Fibroblast of lung (primary cell): ENCODE measurements around the gene VSIG10L. TPM values are rescaled to one million over a fixed set of nuclear protein-coding genes. Genes with fewer than 3 reads are reported as not detected.

Experiments used
- DNase-seq, 2 donors: peaks; one replicate each; pipeline versions ENCODE4 v3.0.0 to v3.0.0-alpha.2; 2010; ENCODE audit warnings: low read depth in 2 of 2
- H2AFZ ChIP-seq: 2 replicates; pipeline ENCODE4 v1.5.1; 2012; ENCODE audit warnings: low read length, control low read depth, inconsistent platforms
- H3K27ac ChIP-seq: 2 replicates; pipeline ENCODE4 v1.5.1; 2011; ENCODE audit warnings: low read length, control low read depth; ENCODE audit not compliant: insufficient read depth
- H3K27me3 ChIP-seq: 2 replicates; pipeline ENCODE4 v1.5.1; 2011; ENCODE audit warnings: mild to moderate bottlenecking, low read length; ENCODE audit not compliant: control insufficient read depth, insufficient read depth
- H3K36me3 ChIP-seq: 2 replicates; pipeline ENCODE4 v1.5.1; 2011; ENCODE audit warnings: low read length; ENCODE audit not compliant: control insufficient read depth, insufficient read depth
- H3K4me1 ChIP-seq: 2 replicates; pipeline ENCODE4 v1.5.1; 2011; ENCODE audit warnings: low read length; ENCODE audit not compliant: control insufficient read depth, insufficient read depth; ENCODE audit errors: extremely low read depth
- H3K4me2 ChIP-seq: 2 replicates; pipeline ENCODE4 v1.5.1; 2011; ENCODE audit warnings: low read length, control low read depth; ENCODE audit not compliant: insufficient read depth; ENCODE audit errors: extremely low read depth
- H3K4me3 ChIP-seq, 4 experiments: fragments of 200-600 bp in 1 of 4; sonication (generic) in 1 of 4; replicated peaks in 1 of 4; 2 replicates each; pipeline ENCODE4 v1.5.1; 2011 to 2016; ENCODE audit warnings: low read length in 4 of 4, low read depth in 3 of 4, mild to moderate bottlenecking in 3 of 4, control low read depth in 2 of 4, inconsistent platforms in 1 of 4, mixed read lengths in 1 of 4; ENCODE audit not compliant: insufficient read depth in 1 of 4; ENCODE audit errors: control extremely low read depth in 1 of 4
- H3K79me2 ChIP-seq: 2 replicates; pipeline ENCODE4 v1.5.1; 2012; ENCODE audit warnings: mild to moderate bottlenecking, low read length, inconsistent platforms; ENCODE audit not compliant: control insufficient read depth, insufficient read depth
- H3K9ac ChIP-seq: 2 replicates; pipeline ENCODE4 v1.5.1; 2011; ENCODE audit warnings: mild to moderate bottlenecking, low read length, control low read depth; ENCODE audit not compliant: insufficient read depth
- H3K9me3 ChIP-seq: 2 replicates; pipeline ENCODE4 v1.5.1; 2012; ENCODE audit warnings: low read depth, low read length; ENCODE audit not compliant: control insufficient read depth, insufficient read depth
- H4K20me1 ChIP-seq: 2 replicates; pipeline ENCODE4 v1.5.1; 2011; ENCODE audit warnings: low read length; ENCODE audit not compliant: control insufficient read depth, insufficient read depth; ENCODE audit errors: extremely low read depth
- EZH2 ChIP-seq: IDR thresholded peaks from 2 replicates; pipeline ENCODE4 v1.5.1; 2012; ENCODE audit warnings: low read length, control low read depth, mild to moderate bottlenecking; ENCODE audit errors: missing control alignments
- polyA minus RNA-seq: library from RNA; depleted of rRNA, polyadenylated mRNA; stranded (reverse); fragments of >200 nt; gene quantifications from 2 replicates; pipeline ENCODE4 v1.2.3, GENCODE V29; 2011; ENCODE audit warnings: low replicate concordance
- polyA plus RNA-seq, 2 donors: library from polyadenylated mRNA; depleted of rRNA in 1 of 2; stranded (reverse) in 1 of 2; unstranded in 1 of 2; fragments of >200 nt; gene quantifications; 2 replicates each; pipeline ENCODE4 v1.2.1, GENCODE V29; 2011 to 2012; ENCODE audit warnings: missing spikeins in 1 of 2
- total RNA-seq: library from RNA; depleted of rRNA; stranded (reverse); fragments of >200 nt; gene quantifications from 2 replicates; pipeline ENCODE4 v1.2.1, GENCODE V29; 2014
- TF ChIP-seq, protein P1 (sequence below), 2 donors: IDR thresholded peaks in 1 of 2; conservative IDR thresholded peaks in 1 of 2; 1 replicate in 1 of 2; 2 replicates in 1 of 2; pipeline ENCODE4 v1.5.1; 2011 to 2012; ENCODE audit warnings: low read length in 2 of 2, control low read depth in 1 of 2, inconsistent platforms in 1 of 2, low read depth in 1 of 2, mild to moderate bottlenecking in 1 of 2

Gene VSIG10L
- total RNA-seq (0.26 and 0.33 TPM in 2 replicates), polyA plus RNA-seq (0.66 and 0.82 TPM in 2 replicates), polyA minus RNA-seq (0.31 TPM in 1 of 2 replicates, not detected in the other)
- 0.72 and 0.88 TPM in 2 replicates for polyA plus RNA-seq (2012)

DNA sequence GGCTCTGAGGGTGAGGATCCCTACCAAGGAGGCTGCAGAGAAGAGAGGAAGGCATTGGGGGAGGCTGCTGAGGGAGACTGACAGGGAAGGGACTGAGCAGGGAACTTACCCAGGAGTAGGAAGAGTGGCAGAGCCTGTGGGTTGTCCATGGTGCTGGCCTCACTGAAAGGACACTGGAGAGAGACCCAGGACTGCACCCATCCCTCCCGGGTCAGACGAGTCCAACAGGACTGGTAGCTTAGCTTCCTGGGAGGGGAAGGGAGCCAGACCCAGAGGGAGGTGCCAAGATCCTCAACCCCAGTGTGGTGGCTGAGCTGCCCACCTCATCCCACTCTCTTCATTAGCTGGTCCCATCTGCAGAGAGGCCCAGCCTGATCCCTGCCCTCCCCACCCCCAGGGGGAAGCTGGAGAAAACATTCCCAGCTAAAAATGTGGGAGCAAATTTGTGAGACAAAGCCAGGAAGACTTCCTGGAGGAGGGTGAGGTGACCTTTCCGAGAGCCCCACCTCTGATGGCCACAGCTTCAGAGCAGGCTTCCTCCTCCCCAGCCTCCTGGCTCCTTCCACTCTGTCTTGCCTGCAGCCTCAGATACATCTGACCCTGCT lies at the start of gene VSIG10L:
VSIG10L (minus strand) TSS at position 164 of the 605 bp plus-strand sequence; CDS start at position 149, 15 bp downstream.
- no peaks in the 10 kb centered on the region for H3K9me3 ChIP-seq
- no peak for DNase-seq
- H3K79me2 ChIP-seq, result no peaks in the 10 kb centered on the region
- H3K36me3 ChIP-seq, result no peaks in the 10 kb centered on the region
- no peaks in the 10 kb centered on the region for H3K27me3 ChIP-seq
- H3K27ac ChIP-seq, result no peak within 1 kb of the TSS
- H2AFZ ChIP-seq, result no peak within 1 kb of the TSS
- no peak within 1 kb of the TSS for H3K4me3 ChIP-seq
- H4K20me1 ChIP-seq, result no peaks in the 10 kb centered on the region
- peaks cover 6% of the 10 kb centered on the region for H3K4me1 ChIP-seq
- TF ChIP-seq, protein P1, sequence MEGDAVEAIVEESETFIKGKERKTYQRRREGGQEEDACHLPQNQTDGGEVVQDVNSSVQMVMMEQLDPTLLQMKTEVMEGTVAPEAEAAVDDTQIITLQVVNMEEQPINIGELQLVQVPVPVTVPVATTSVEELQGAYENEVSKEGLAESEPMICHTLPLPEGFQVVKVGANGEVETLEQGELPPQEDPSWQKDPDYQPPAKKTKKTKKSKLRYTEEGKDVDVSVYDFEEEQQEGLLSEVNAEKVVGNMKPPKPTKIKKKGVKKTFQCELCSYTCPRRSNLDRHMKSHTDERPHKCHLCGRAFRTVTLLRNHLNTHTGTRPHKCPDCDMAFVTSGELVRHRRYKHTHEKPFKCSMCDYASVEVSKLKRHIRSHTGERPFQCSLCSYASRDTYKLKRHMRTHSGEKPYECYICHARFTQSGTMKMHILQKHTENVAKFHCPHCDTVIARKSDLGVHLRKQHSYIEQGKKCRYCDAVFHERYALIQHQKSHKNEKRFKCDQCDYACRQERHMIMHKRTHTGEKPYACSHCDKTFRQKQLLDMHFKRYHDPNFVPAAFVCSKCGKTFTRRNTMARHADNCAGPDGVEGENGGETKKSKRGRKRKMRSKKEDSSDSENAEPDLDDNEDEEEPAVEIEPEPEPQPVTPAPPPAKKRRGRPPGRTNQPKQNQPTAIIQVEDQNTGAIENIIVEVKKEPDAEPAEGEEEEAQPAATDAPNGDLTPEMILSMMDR (conservative IDR thresholded peaks at IDR 0.05 in 1 of 2, IDR thresholded peaks at IDR 0.05 in 1 of 2; ENCODE audit: low read depth in 1 of 2, low read length in 2 of 2), result no peak
- no peak for TF ChIP-seq EZH2
- no peak within 1 kb of the TSS for H3K9ac ChIP-seq
- H3K4me2 ChIP-seq, result no peak within 1 kb of the TSS

DNA sequence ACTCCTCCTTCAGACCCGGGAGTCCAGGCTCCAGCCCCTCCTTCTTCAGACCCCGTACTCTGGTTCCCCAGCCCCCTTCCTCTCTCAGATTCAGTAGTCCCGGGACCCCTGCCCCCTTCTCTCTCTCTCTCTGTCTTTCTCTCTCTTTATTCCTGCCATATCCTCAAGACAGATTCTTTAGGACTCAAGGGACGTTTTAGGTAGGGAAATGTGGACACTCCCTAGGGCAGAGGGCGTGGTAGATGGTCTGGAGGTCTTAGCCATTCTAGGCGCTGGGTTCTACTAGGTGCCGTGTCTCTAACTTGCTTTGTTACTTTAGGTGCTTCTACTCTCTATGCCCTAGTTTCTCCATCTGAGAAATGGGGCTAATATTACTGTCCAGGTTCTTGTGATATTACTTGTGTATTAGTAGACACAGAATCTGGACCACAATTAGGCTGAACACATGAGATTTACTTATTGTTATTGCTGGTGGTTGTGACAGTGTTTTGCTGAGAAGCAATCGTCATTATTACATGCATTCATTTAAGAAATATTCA lies 49.2 kb upstream of the VSIG10L start:
- H3K4me3 ChIP-seq, result no peak overlapping the region
- no peak overlapping the region for H3K4me2 ChIP-seq
- no peak overlapping the region for H2AFZ ChIP-seq
- H3K9me3 ChIP-seq, result no peaks in the 10 kb centered on the region
- H3K27ac ChIP-seq, result no peak overlapping the region
- no peak overlapping the region for H3K9ac ChIP-seq
- H3K79me2 ChIP-seq, result no peaks in the 10 kb centered on the region
- H3K4me1 ChIP-seq, result peaks cover 6% of the 10 kb centered on the region
- no peaks in the 10 kb centered on the region for H3K36me3 ChIP-seq
- TF ChIP-seq, protein P1 (conservative IDR thresholded peaks at IDR 0.05 in 1 of 2, IDR thresholded peaks at IDR 0.05 in 1 of 2; ENCODE audit: low read depth in 1 of 2, low read length in 2 of 2), result no peak
- no peak for TF ChIP-seq EZH2
- no peaks in the 10 kb centered on the region for H3K27me3 ChIP-seq
- no peak for DNase-seq
- no peaks in the 10 kb centered on the region for H4K20me1 ChIP-seq

DNA sequence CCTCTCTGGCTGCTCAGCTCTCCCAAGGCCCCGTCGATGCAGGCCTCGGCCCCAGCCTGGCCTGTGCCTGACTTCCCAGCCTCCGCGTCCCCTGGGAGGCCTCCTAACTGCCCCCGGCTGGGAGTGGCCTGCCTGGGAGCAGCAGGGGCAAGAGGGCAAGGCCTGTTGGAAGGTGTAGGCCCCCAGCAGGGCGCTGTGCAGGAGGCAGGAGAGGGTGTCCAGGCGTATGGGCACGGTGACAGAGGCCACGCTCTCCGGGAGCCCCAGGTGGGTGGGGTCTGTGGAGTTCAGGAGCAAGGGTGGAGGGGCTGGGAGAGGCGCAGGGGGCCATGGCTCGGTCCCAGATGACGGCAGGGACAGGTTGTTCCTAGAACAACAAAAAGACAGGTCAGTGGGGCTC lies 47.2 kb upstream of the VSIG10L start:
- DNase-seq, result no peak
- no peaks in the 10 kb centered on the region for H4K20me1 ChIP-seq
- TF ChIP-seq, protein P1 (conservative IDR thresholded peaks at IDR 0.05 in 1 of 2, IDR thresholded peaks at IDR 0.05 in 1 of 2; ENCODE audit: low read depth in 1 of 2, low read length in 2 of 2), result no peak
- no peak for TF ChIP-seq EZH2
- H3K4me3 ChIP-seq, result no peak overlapping the region
- no peak overlapping the region for H3K27ac ChIP-seq
- H3K36me3 ChIP-seq, result no peaks in the 10 kb centered on the region
- H2AFZ ChIP-seq, result no peak overlapping the region
- H3K9me3 ChIP-seq, result no peaks in the 10 kb centered on the region
- H3K9ac ChIP-seq, result no peak overlapping the region
- no peaks in the 10 kb centered on the region for H3K27me3 ChIP-seq
- H3K79me2 ChIP-seq, result no peaks in the 10 kb centered on the region
- no peak overlapping the region for H3K4me2 ChIP-seq
- no peaks in the 10 kb centered on the region for H3K4me1 ChIP-seq
